Measurements from ENCODE around the gene GNA14. TPM values are rescaled to one million over a fixed set of nuclear protein-coding genes. Genes with fewer than 3 reads are reported as not detected.

The GNA14 gene
- total RNA-seq, 1 experiment from 2014 or later = 0.37 TPM

DNA sequence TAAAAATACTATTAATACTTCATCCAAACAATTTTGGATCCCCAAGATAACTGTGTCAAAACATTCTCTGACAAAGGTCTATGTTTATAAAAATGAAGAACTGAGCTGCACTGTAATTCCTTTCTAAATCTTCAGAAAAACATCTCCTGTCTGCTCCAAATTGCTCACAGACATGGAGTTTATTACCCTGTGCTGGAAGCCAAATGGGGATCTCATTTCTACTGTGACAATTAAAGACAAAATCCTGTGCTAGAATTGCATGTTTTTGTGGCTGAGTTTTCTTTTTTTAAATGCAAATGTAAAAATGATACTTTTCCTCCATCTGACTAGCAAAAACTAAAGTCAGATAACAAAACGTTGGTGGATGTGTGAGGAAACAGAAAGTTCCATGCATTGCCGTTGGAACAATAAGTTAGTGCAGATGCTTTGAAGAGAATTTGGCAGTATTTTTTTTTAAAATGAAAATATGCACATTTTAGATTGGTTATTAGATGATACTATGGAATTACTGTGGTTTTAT is 93.5 kb downstream of the GNA14 start:
- no peak overlapping the region for H2BK120ac ChIP-seq (ENCODE audit: low read depth, low read length, poor library complexity, severe bottlenecking)
- no peaks in the 10 kb centered on the region for H3K27me3 ChIP-seq (ENCODE audit: insufficient read depth, low read length)
- no peak overlapping the region for H2BK5ac ChIP-seq (ENCODE audit: insufficient read length, low read length)
- no peak overlapping the region for H2AK5ac ChIP-seq (ENCODE audit: insufficient read length, low read length)
- H3K4me1 ChIP-seq (ENCODE audit: insufficient read depth, low read length) = no peaks in the 10 kb centered on the region
- TF ChIP-seq CTCF (conservative IDR thresholded peaks at IDR 0.05) = no peak
- no peak overlapping the region for H3K14ac ChIP-seq (ENCODE audit: insufficient read depth, low read length)
- no peaks in the 10 kb centered on the region; the same call in 1 of the 2 replicates for H3K79me2 ChIP-seq (ENCODE audit: insufficient read depth, low read length)
- H3K4me3 Mint-ChIP-seq = no peak overlapping the region
- H3T11ph ChIP-seq (ENCODE audit: low read length) = no peak overlapping the region
- no peak overlapping the region for H2BK12ac ChIP-seq (ENCODE audit: insufficient read length, low read depth, low read length)
- H3K18ac ChIP-seq (ENCODE audit: insufficient read length, low read depth, low read length) = no peak overlapping the region
- H4K5ac ChIP-seq (ENCODE audit: insufficient read length, low read depth, low read length) = no peak overlapping the region
- no peaks in the 10 kb centered on the region for H3K36me3 Mint-ChIP-seq (ENCODE audit: insufficient read depth in 1 of 3, low read depth in 3 of 3)
- no peak overlapping the region for H2AFZ ChIP-seq (ENCODE audit: low read length)
- no peaks in the 10 kb centered on the region for H3K9me3 ChIP-seq (ENCODE audit: control insufficient read depth, low read depth, low read length)
- no peaks in the 10 kb centered on the region for H4K20me1 ChIP-seq (ENCODE audit: control insufficient read depth, insufficient read depth, insufficient read length)
- no peaks in the 10 kb centered on the region for H3K23me2 ChIP-seq (ENCODE audit: insufficient read length, low read depth, low read length, poor library complexity, severe bottlenecking)
- H3K56ac ChIP-seq (ENCODE audit: insufficient read length, low read depth, low read length) = no peak overlapping the region
- H3K4me2 ChIP-seq (ENCODE audit: insufficient read depth, insufficient read length, low read length) = no peak overlapping the region
- H2BK20ac ChIP-seq (ENCODE audit: low read depth, low read length, poor library complexity, severe bottlenecking) = no peak overlapping the region
- H4K91ac ChIP-seq (ENCODE audit: insufficient read length, low read depth, low read length) = no peak overlapping the region
- H3K4me1 Mint-ChIP-seq = no peaks in the 10 kb centered on the region; a peak in 1 of 4 replicates
- no peak overlapping the region for H3K23ac ChIP-seq (ENCODE audit: insufficient read length, low read depth, low read length)
- no peak overlapping the region for H4K8ac ChIP-seq (replicated peaks; ENCODE audit: insufficient read length, low read depth, low read length)
- WGBS (ENCODE audit: extremely low coverage, insufficient read length, low lambda C conversion rate) = no CpG with 5 or more reads among the region's 2 CpGs
- H3K27me3 Mint-ChIP-seq (ENCODE audit: low read depth) = no peaks in the 10 kb centered on the region; the same call in 1 of the 2 replicates
- H3K27ac ChIP-seq (ENCODE audit: insufficient read length, low read depth, low read length) = no peak overlapping the region
- no peak overlapping the region for H3K9ac ChIP-seq (ENCODE audit: extremely low read depth, insufficient read length, low read length)
- no peak overlapping the region for H3K4ac ChIP-seq (ENCODE audit: low read depth, low read length)
- H3K27ac Mint-ChIP-seq = no peak overlapping the region
- no peaks in the 10 kb centered on the region for H3K79me1 ChIP-seq (ENCODE audit: insufficient read depth, low read depth, low read length, poor library complexity, severe bottlenecking)
- DNase-seq = no peak
- no peak overlapping the region for H2BK15ac ChIP-seq (ENCODE audit: low read depth, low read length)
- no peaks in the 10 kb centered on the region for H3K9me3 Mint-ChIP-seq
